ENCODE results near the gene EBF4. TPM values are rescaled to one million over a fixed set of nuclear protein-coding genes. Genes with fewer than 3 reads are reported as not detected.

Gene EBF4
- total RNA-seq, 1 experiment from 2014 or later: 2.7 TPM

DNA sequence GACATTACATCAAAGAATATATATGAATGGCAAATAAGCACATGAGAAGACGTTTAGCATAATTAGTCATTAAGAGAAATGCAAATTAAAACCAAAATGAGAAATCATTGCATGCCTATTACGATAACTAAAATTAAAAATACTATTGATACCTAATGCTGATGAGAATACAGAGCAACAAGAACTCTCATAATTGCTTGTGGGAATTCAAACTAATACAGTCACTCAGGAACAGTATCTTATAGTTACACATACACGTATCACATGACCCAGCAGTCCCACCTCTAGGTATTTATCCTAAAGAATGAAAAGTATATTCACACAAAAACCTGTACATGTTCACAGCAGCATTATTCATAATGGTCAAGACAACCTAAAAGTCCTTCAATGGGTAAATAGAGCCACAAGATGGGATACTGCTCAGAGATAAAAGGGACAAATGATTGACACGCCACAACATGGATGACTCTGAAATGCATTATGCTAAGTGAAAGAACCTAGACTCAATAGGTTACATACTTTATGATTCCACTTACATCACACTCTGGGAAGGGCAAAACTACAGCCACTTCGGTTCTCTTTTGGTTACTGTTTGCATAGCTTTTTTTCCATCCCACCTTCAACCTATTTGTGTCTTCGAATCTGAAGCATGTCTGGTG, 91.5 kb downstream of the EBF4 start:
- H3K4me1 Mint-ChIP-seq: no peaks in the 10 kb centered on the region
- H3K27ac Mint-ChIP-seq: no peak overlapping the region
- H3K9me3 Mint-ChIP-seq: peaks cover 4% of the 10 kb centered on the region; the same call in 1 of the 2 replicates
- H3K36me3 Mint-ChIP-seq: no peaks in the 10 kb centered on the region
- CTCF ChIA-PET: no interaction called here
- POLR2A ChIA-PET: interaction anchor here (0.7 kb wide), 1 partner anchor 201 kb away, joined by 6 read pairs; no protein-coding TSS in a partner anchor
- H3K27me3 Mint-ChIP-seq (ENCODE audit: low read depth): peaks cover 13% of the 10 kb centered on the region
- DNase-seq (ENCODE audit: low spot score) (no peak), ATAC-seq (no peak)
- TF ChIP-seq, protein P1, sequence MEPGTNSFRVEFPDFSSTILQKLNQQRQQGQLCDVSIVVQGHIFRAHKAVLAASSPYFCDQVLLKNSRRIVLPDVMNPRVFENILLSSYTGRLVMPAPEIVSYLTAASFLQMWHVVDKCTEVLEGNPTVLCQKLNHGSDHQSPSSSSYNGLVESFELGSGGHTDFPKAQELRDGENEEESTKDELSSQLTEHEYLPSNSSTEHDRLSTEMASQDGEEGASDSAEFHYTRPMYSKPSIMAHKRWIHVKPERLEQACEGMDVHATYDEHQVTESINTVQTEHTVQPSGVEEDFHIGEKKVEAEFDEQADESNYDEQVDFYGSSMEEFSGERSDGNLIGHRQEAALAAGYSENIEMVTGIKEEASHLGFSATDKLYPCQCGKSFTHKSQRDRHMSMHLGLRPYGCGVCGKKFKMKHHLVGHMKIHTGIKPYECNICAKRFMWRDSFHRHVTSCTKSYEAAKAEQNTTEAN (CRISPR knock-in tag; IDR thresholded peaks at IDR 0.05): no peak
- no peak for TF ChIP-seq CDX4 (CRISPR knock-in tag; IDR thresholded peaks at IDR 0.05; ENCODE audit: borderline replicate concordance)
- no peak for TF ChIP-seq ZNF396 (CRISPR knock-in tag; IDR thresholded peaks at IDR 0.05; ENCODE audit: borderline replicate concordance)
- TF ChIP-seq AFF4 (CRISPR knock-in tag; IDR thresholded peaks at IDR 0.05; ENCODE audit: borderline replicate concordance): no peak
- TF ChIP-seq, protein P2, sequence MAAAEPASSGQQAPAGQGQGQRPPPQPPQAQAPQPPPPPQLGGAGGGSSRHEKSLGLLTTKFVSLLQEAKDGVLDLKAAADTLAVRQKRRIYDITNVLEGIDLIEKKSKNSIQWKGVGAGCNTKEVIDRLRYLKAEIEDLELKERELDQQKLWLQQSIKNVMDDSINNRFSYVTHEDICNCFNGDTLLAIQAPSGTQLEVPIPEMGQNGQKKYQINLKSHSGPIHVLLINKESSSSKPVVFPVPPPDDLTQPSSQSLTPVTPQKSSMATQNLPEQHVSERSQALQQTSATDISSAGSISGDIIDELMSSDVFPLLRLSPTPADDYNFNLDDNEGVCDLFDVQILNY (CRISPR knock-in tag; IDR thresholded peaks at IDR 0.05): no peak
- no peak for TF ChIP-seq USF1 (CRISPR knock-in tag; IDR thresholded peaks at IDR 0.05)
- no peak for TF ChIP-seq ZNF532 (CRISPR knock-in tag; IDR thresholded peaks at IDR 0.05; ENCODE audit: borderline replicate concordance)
- no peak for TF ChIP-seq SOX15 (CRISPR knock-in tag; IDR thresholded peaks at IDR 0.05)
- TF ChIP-seq TP53 (CRISPR knock-in tag; IDR thresholded peaks at IDR 0.05): no peak
- TF ChIP-seq GABPB1 (CRISPR knock-in tag; IDR thresholded peaks at IDR 0.05): no peak
- TF ChIP-seq RELA (CRISPR knock-in tag; IDR thresholded peaks at IDR 0.05; ENCODE audit: borderline replicate concordance): no peak
- TF ChIP-seq NR2C2 (CRISPR knock-in tag; IDR thresholded peaks at IDR 0.05): no peak
- TF ChIP-seq, protein P3, sequence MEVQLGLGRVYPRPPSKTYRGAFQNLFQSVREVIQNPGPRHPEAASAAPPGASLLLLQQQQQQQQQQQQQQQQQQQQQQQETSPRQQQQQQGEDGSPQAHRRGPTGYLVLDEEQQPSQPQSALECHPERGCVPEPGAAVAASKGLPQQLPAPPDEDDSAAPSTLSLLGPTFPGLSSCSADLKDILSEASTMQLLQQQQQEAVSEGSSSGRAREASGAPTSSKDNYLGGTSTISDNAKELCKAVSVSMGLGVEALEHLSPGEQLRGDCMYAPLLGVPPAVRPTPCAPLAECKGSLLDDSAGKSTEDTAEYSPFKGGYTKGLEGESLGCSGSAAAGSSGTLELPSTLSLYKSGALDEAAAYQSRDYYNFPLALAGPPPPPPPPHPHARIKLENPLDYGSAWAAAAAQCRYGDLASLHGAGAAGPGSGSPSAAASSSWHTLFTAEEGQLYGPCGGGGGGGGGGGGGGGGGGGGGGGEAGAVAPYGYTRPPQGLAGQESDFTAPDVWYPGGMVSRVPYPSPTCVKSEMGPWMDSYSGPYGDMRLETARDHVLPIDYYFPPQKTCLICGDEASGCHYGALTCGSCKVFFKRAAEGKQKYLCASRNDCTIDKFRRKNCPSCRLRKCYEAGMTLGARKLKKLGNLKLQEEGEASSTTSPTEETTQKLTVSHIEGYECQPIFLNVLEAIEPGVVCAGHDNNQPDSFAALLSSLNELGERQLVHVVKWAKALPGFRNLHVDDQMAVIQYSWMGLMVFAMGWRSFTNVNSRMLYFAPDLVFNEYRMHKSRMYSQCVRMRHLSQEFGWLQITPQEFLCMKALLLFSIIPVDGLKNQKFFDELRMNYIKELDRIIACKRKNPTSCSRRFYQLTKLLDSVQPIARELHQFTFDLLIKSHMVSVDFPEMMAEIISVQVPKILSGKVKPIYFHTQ (CRISPR knock-in tag; IDR thresholded peaks at IDR 0.05): no peak
- TF ChIP-seq, protein P4, sequence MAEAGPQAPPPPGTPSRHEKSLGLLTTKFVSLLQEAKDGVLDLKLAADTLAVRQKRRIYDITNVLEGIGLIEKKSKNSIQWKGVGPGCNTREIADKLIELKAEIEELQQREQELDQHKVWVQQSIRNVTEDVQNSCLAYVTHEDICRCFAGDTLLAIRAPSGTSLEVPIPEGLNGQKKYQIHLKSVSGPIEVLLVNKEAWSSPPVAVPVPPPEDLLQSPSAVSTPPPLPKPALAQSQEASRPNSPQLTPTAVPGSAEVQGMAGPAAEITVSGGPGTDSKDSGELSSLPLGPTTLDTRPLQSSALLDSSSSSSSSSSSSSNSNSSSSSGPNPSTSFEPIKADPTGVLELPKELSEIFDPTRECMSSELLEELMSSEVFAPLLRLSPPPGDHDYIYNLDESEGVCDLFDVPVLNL (CRISPR knock-in tag; IDR thresholded peaks at IDR 0.05; ENCODE audit: borderline replicate concordance, low read depth): no peak
- H3K4me3 Mint-ChIP-seq: no peak overlapping the region
